AG10803 (cell line): ENCODE measurements around the gene MPI.
"Not testable (repeated sequence)": the region's sequence is repeated elsewhere in the genome, so short reads cannot be mapped to it uniquely, and the experiment has no call there.

Source experiments
- DNase-seq: peaks from one replicate; pipeline ENCODE4 v3.0.0; 2010; ENCODE audit warnings: low read depth
- H3K4me3 ChIP-seq: 2 replicates; pipeline ENCODE4 v1.5.1; 2011; ENCODE audit warnings: mild to moderate bottlenecking, low read length, control low read depth
- TF ChIP-seq, protein P1 (sequence below): conservative IDR thresholded peaks from 2 replicates; pipeline ENCODE4 v1.5.1; 2011; ENCODE audit warnings: mild to moderate bottlenecking, low read length, control low read depth, inconsistent platforms

MPI gene

DNA sequence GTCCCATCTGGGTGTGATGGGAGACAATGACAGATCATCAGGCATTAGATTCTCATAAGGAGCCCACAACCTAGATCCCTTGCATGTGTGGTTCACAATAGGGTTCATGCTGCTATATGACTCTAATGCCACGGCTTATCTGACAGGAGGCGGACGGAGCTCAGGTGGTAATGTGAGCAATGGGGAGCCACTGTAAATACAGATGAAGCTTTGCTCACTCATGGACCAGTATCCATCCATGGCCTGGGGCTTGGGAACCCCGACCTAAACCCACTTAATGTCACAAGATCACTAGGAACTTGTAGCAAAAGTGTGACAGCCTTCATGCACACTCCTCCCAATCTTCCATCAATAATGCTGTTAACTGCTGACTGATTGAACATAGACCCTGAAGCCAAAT, 18.8 kb downstream of the MPI start:
- no peak overlapping the region for H3K4me3 ChIP-seq
- no peak for DNase-seq
- TF ChIP-seq, protein P1, sequence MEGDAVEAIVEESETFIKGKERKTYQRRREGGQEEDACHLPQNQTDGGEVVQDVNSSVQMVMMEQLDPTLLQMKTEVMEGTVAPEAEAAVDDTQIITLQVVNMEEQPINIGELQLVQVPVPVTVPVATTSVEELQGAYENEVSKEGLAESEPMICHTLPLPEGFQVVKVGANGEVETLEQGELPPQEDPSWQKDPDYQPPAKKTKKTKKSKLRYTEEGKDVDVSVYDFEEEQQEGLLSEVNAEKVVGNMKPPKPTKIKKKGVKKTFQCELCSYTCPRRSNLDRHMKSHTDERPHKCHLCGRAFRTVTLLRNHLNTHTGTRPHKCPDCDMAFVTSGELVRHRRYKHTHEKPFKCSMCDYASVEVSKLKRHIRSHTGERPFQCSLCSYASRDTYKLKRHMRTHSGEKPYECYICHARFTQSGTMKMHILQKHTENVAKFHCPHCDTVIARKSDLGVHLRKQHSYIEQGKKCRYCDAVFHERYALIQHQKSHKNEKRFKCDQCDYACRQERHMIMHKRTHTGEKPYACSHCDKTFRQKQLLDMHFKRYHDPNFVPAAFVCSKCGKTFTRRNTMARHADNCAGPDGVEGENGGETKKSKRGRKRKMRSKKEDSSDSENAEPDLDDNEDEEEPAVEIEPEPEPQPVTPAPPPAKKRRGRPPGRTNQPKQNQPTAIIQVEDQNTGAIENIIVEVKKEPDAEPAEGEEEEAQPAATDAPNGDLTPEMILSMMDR, result no peak

- TF ChIP-seq, protein P1, result no peak
- no peak for DNase-seq
- H3K4me3 ChIP-seq, result no peak overlapping the region
Measured at GRCh38 chr15:74913041-74913440, 23.2 kb downstream of the MPI start.

DNA sequence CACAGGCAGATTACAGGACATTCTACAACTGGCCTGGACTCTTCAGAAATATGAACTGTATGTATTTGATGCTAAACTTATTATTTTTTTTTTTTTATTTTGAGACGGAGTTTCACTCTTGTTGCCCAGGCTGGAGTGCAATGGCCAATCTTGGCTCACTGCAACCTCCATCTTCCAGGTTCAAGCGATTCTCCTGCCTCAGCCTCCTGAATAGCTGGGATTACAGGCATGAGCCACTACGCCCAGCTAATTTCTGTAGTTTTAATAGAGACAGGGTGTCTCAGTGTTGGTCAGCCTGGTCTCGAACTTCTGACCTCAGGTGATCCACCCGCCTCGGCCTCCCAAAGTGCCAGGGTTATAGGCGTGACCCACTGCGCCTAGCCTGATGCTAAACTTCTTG, 24.0 kb downstream of the MPI start:
- DNase-seq, H3K4me3 ChIP-seq: not testable (repeated sequence)

DNA sequence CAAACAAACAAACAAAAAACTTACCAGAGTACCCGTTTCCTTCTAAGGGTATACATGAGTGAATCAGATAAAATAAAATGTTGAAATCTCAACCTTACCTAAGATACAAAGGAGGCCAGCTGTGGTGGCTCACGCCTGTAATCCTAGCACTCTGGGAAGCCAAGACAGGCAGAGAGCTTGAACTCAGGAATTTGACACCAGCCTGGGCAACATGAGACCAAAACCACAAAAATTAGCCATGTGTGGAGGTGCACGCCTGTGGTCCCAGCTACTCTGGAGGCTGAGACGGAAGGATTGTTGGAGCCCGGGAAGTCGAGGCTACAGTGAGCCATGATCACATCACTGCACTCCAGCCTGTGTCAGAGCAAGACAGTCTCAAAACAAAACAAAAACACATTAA, 27.8 kb downstream of the MPI start:
- no peak overlapping the region for H3K4me3 ChIP-seq
- DNase-seq, result no peak
- TF ChIP-seq, protein P1, result no peak

DNA sequence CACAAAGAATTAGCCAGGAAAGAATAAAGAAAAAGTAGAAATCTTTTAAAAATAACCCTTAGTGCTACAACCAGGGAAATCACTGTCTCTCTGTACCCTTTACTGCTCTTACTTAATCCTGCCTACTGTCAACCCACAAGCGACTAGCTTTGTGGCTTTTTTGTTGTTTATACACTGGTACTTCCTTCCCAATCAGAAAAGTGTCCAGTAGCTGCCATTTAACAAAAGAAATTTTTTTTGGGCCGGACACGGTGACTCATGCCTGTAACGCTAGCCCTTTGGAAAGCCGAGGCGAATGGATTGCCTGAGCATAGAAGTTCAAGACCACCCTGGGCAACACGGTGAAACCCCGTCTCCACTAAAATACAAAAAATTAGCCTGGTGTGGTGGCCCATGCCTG, 30.6 kb downstream of the MPI start:
- TF ChIP-seq, protein P1, result no peak
- H3K4me3 ChIP-seq, result no peak overlapping the region
- no peak for DNase-seq

DNA sequence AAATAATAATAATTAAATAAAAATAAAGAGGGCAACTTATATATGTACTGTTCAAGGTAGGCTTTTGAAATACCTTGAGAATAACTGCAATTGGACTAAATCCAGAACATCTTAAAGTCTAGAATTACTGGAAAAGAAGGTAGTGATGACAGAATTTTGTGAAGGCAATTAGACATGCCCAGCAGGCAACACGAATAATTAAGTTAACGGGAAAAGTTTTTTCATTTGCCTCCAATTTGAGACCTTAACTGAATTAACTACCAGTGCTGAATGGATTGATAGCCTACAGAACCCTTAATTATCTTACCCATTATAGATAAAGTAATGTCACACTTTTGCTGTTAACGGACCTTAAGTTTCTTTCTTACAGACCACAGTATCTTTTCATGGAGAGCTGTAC, 34.7 kb downstream of the MPI start:
- TF ChIP-seq, protein P1, result no peak

GRCh38 chr15:74928771-74929198, 38.9 kb downstream of the MPI start:
- no peak for DNase-seq
- TF ChIP-seq, protein P1, result no peak
- no peak overlapping the region for H3K4me3 ChIP-seq

More for the DNA sequence above, 34.7 kb downstream of the MPI start:
- no peak overlapping the region for H3K4me3 ChIP-seq
- DNase-seq, result no peak

- H3K4me3 ChIP-seq, result no peak overlapping the region
- DNase-seq, result no peak
- TF ChIP-seq, protein P1, result no peak
Measured at GRCh38 chr15:74933573-74933972, 43.7 kb downstream of the MPI start.

- not testable (repeated sequence) for DNase-seq, H3K4me3 ChIP-seq
Measured at GRCh38 chr15:74935193-74935592, 45.4 kb downstream of the MPI start.
